Measurements from ENCODE around the gene WDFY1. TPM values are rescaled to one million over a fixed set of nuclear protein-coding genes. Genes with fewer than 3 reads are reported as not detected.

WDFY1 gene
- total and polyA plus RNA-seq, 9 of the 15 experiments (the other 6 are each of a cell fraction or from before 2014, with no cell fraction given), result 5.4 to 27.6 (median 17.5) TPM

GRCh38 chr2:223957092-223957851 lies 12.1 kb upstream of the WDFY1 start, which contains the start of gene MRPL44 (continued):
- TF ChIP-seq RNF219 (CRISPR knock-in tag; IDR thresholded peaks at IDR 0.05), result no peak
- TF ChIP-seq MXI1 (IDR thresholded peaks at IDR 0.05; ENCODE audit: low read depth, low read length), result no peak
- TF ChIP-seq, protein P1, sequence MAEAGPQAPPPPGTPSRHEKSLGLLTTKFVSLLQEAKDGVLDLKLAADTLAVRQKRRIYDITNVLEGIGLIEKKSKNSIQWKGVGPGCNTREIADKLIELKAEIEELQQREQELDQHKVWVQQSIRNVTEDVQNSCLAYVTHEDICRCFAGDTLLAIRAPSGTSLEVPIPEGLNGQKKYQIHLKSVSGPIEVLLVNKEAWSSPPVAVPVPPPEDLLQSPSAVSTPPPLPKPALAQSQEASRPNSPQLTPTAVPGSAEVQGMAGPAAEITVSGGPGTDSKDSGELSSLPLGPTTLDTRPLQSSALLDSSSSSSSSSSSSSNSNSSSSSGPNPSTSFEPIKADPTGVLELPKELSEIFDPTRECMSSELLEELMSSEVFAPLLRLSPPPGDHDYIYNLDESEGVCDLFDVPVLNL (CRISPR knock-in tag; IDR thresholded peaks at IDR 0.05; ENCODE audit: low read depth), result no peak
- no peak for TF ChIP-seq ZNF655 (CRISPR knock-in tag; IDR thresholded peaks at IDR 0.05)
- no peak for TF ChIP-seq RBM25 (IDR thresholded peaks at IDR 0.05; ENCODE audit: low read depth, low read length, severe bottlenecking)
- TF ChIP-seq SP1 (CRISPR knock-in tag; IDR thresholded peaks at IDR 0.05), result peak; percentile 86
- TF ChIP-seq U2AF2 (optimal IDR thresholded peaks at IDR 0.05; ENCODE audit: low read depth, low read length), result no peak
- peak; percentile 62 for TF ChIP-seq HMGN3 (IDR thresholded peaks at IDR 0.05; ENCODE audit: borderline replicate concordance, extremely low read depth, insufficient read length, low read depth, low read length)
- TF ChIP-seq, protein P2, sequence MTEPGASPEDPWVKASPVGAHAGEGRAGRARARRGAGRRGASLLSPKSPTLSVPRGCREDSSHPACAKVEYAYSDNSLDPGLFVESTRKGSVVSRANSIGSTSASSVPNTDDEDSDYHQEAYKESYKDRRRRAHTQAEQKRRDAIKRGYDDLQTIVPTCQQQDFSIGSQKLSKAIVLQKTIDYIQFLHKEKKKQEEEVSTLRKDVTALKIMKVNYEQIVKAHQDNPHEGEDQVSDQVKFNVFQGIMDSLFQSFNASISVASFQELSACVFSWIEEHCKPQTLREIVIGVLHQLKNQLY (CRISPR knock-in tag; conservative IDR thresholded peaks at IDR 0.05), result no peak
- TF ChIP-seq PPARD (CRISPR knock-in tag; IDR thresholded peaks at IDR 0.05), result no peak
- TF ChIP-seq ZNF518B (CRISPR knock-in tag; IDR thresholded peaks at IDR 0.05), result no peak
- TF ChIP-seq HMG20B (CRISPR knock-in tag; IDR thresholded peaks at IDR 0.05), result no peak
- TF ChIP-seq MTF1 (CRISPR knock-in tag; IDR thresholded peaks at IDR 0.05; ENCODE audit: borderline replicate concordance), result no peak
- TF ChIP-seq HSF4 (CRISPR knock-in tag; IDR thresholded peaks at IDR 0.05; ENCODE audit: borderline replicate concordance), result no peak
- TF ChIP-seq CHD1 (IDR thresholded peaks at IDR 0.05; ENCODE audit: low read length), result peak; percentile 56
- TF ChIP-seq ZNF764 (CRISPR knock-in tag; IDR thresholded peaks at IDR 0.05; ENCODE audit: low read depth), result no peak

Measured in K562 (cell line).